T-helper 17 cell (primary cell): ENCODE data around the gene BRS3. TPM values are rescaled to one million over a fixed set of nuclear protein-coding genes. Genes with fewer than 3 reads are reported as not detected.
A peak's percentile ranks its signal among the peaks of the same experiment; 100 is the strongest.

Experiments used
- ATAC-seq: fragments of 150-1000 bp; cut with Tn5 transposase; 2 replicates; pipeline ENCODE4 v1.10.0; 2021; ENCODE audit warnings: mild to moderate bottlenecking, moderate library complexity
- DNase-seq, 3 donors: peaks; one replicate each; pipeline versions ENCODE4 v3.0.0 to v3.0.0-alpha.2; 2020 to 2021
- H3K9me3 ChIP-seq: one replicate; pipeline ENCODE4 v1.7.0; 2013; ENCODE audit warnings: low read length, mild to moderate bottlenecking; ENCODE audit not compliant: control insufficient read depth, poor library complexity, severe bottlenecking
- H3K27ac Mint-ChIP-seq: one replicate; pipeline ENCODE4 v1.8.0; 2022; ENCODE audit warnings: mild to moderate bottlenecking, moderate library complexity, mixed read lengths
- H3K27me3 Mint-ChIP-seq: one replicate; pipeline ENCODE4 v1.8.0; 2022; ENCODE audit warnings: mixed read lengths
- H3K36me3 Mint-ChIP-seq: one replicate; pipeline ENCODE4 v1.8.0; 2022; ENCODE audit warnings: low read depth, mixed read lengths
- H3K4me1 Mint-ChIP-seq: one replicate; pipeline ENCODE4 v1.8.0; 2022; ENCODE audit warnings: mild to moderate bottlenecking, mixed read lengths
- H3K4me3 Mint-ChIP-seq: one replicate; pipeline ENCODE4 v1.8.0; 2022; ENCODE audit warnings: mild to moderate bottlenecking, moderate library complexity, mixed read lengths
- total RNA-seq, 4 donors: library from RNA in 2 of 4; stranded (reverse) in 2 of 4; gene quantifications; one replicate each; pipeline ENCODE4 v1.2.3 and lab custom pipeline; 2022 to 2026

The BRS3 gene
- total RNA-seq, 2 donors from 2014 or later = not detected

DNA sequence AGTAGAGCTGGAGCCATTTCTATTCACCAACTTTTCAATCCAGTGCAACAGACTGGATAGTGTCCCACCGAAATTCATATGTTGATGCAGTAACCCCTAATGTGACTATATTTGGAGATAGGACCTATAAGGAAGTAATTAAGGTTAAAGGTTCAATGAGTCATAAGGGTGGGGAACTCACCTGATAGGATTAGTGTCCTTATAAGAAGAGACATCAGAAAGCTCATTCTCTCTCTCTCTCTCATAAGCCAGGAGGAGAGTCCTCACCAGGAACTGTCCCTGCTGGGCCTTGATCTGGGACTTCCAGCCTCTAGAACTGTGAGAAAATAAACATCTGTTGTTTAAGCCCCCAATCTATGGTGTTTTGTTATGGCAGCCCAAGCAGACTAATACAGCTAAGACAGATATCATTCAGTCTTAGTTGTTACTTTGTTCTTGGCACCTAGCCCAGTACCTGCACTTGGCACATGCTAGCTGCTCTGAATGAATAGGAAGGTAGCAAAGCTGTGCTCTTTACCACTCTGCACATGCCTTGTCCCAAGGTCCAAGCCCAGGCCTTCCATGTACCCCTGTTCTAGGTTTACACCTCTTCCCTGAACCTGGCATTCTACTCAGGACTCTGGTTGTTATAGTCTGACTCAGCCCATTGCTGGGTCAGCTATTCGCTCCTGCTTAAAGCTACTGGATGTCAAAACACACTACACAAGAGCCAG is 19.2 kb upstream of the BRS3 start:
- ATAC-seq = no peak
- H3K9me3 ChIP-seq = peaks cover 2% of the 10 kb centered on the region
- Mint-ChIP-seq H3K27ac (no peak overlapping the region), H3K36me3 (peaks cover 2% of the 10 kb centered on the region), H3K27me3 (no peaks in the 10 kb centered on the region), H3K4me3 (peak overlapping the region; percentile 7), H3K4me1 (no peaks in the 10 kb centered on the region)
- DNase-seq = no peak

DNA sequence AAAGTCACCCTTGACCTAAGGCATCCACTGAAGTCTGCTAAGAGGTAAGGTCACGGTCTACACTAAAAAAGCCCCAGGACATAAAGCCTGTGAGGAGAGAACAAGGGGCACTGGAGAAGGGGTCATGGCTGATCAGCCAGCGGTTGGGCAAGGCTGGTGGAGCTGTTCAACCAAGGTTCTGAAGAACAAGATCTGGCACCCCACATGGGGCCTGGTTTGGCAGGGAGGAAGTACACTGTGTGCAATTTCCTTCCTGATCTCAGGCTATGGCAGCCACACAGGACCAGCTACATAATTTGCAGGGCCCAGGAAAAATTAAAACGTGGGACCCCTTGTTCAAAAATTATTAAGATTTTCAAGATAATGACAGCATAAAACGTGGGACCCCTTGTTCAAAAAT is 14.1 kb upstream of the BRS3 start:
- DNase-seq = no peak
- H3K9me3 ChIP-seq = peaks cover 2% of the 10 kb centered on the region
- H3K27ac Mint-ChIP-seq = no peak overlapping the region
- no peaks in the 10 kb centered on the region for H3K27me3 Mint-ChIP-seq
- no peak for ATAC-seq
- H3K4me3 Mint-ChIP-seq = no peak overlapping the region
- no peaks in the 10 kb centered on the region for H3K36me3 Mint-ChIP-seq
- H3K4me1 Mint-ChIP-seq = no peaks in the 10 kb centered on the region

DNA sequence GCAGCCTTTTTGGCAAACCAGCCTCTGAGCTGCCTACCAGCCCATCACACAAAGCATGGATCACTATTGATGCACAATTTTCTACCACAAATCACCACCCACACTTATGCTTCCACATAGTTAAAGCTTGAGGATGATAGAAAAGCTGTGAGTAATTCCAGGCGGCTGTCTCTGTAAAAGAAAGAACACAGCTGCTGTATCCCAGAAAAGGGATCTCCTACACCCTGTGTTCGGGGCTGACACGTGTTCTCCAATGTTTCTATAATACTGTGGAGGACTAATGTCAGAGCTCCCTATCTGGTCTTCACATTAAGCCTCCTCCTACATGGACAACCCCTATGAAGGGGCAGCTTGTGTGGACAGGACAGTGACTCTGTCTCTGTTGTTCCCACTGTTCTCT is 12.5 kb upstream of the BRS3 start:
- H3K9me3 ChIP-seq = no peaks in the 10 kb centered on the region
- no peak overlapping the region for H3K27ac Mint-ChIP-seq
- ATAC-seq (no peak), DNase-seq (no peak)
- no peaks in the 10 kb centered on the region for H3K4me1 Mint-ChIP-seq
- no peaks in the 10 kb centered on the region for H3K27me3 Mint-ChIP-seq
- no peaks in the 10 kb centered on the region for H3K36me3 Mint-ChIP-seq
- no peak overlapping the region for H3K4me3 Mint-ChIP-seq

DNA sequence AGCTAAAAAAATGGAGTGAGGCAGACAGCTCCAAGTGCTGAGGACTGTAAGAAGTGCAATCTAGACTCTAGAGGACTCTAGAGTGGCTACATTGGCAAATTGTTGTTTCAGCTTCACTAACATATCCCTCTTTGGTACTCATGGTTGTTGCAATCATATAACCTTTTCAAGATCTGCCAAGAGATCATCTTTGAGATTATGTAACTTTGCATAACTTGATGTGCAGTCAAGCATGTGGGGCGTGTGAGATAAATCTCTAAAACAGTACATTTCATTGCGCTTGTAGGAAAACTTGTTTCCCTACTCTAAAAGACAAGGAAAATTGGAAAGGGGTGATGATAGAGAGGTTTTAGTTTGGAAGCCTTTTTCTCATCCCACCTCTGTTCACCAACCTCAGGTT is 11.2 kb upstream of the BRS3 start:
- H3K9me3 ChIP-seq = no peaks in the 10 kb centered on the region
- Mint-ChIP-seq H3K27me3 (no peaks in the 10 kb centered on the region), H3K4me3 (no peak overlapping the region), H3K4me1 (no peaks in the 10 kb centered on the region), H3K27ac (no peak overlapping the region), H3K36me3 (no peaks in the 10 kb centered on the region)
- ATAC-seq (no peak), DNase-seq (no peak)

DNA sequence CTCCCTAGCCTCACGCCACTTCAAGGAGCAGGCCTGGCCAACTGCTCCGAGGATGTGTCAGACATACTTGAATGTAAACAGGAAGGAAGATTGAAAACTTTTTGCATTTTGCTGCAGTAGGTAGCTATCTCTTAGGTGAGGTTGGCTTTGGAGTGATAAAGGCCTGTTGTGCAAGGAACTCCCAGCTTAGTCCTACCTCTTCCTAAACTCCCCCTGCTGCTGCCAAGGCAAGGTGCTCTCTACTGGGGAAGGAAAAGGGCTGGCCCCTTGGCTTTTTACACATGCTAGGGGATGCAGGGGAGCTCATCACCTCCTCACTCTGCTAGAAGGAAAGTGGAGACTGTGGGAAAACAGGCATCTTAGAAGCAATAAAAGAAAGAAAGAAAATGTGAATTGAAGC is 10.7 kb upstream of the BRS3 start:
- no peak for ATAC-seq
- Mint-ChIP-seq H3K4me1 (no peaks in the 10 kb centered on the region), H3K4me3 (no peak overlapping the region), H3K27me3 (no peaks in the 10 kb centered on the region), H3K27ac (no peak overlapping the region), H3K36me3 (no peaks in the 10 kb centered on the region)
- H3K9me3 ChIP-seq = no peaks in the 10 kb centered on the region
- DNase-seq = no peak

DNA sequence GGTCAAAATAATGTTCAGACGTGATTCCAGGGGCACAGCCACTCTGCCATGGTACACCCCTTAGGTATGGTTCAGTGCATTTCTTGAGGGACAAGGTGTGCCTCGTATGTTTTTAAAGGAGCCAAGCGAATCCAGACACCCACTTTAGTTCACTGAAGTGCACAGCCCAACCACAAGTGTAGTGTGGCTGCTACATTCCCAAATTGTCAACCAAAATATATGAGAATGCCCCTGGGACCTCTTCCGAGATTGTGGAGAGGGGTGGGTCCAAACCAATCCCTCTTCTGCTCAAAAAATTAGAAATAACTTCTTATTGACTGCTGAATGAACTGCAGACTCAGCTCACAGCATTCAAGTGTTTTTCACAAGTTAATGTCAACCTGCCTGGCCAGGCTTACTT is 7.4 kb upstream of the BRS3 start:
- DNase-seq (no peak), ATAC-seq (no peak)
- Mint-ChIP-seq H3K27ac (no peak overlapping the region), H3K27me3 (no peaks in the 10 kb centered on the region), H3K36me3 (no peaks in the 10 kb centered on the region), H3K4me3 (no peak overlapping the region), H3K4me1 (no peaks in the 10 kb centered on the region)
- no peaks in the 10 kb centered on the region for H3K9me3 ChIP-seq

DNA sequence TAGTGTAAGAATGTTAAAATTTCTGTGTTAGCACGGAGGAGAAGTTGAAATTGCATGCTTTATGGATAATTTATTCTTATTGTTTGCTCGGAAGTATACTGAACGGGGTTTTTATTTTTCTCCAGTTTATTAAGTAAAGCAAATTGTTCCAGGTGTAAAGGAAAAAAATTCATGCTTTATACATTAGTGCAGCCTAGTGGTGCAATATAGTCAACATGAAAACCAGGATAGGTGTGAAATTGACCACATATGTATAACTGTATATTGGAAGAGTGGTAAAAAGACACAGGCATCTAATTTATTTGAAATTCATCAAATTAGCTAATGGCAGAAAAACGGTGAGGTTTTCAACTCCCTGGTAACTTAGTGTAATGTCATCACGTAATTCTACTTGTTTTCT is 959 bp downstream of the BRS3 start:
- Mint-ChIP-seq H3K36me3 (no peaks in the 10 kb centered on the region), H3K27ac (no peak overlapping the region), H3K27me3 (peaks cover 31% of the 10 kb centered on the region), H3K4me1 (no peaks in the 10 kb centered on the region), H3K4me3 (no peak overlapping the region)
- ATAC-seq (no peak), DNase-seq (no peak)
- no peaks in the 10 kb centered on the region for H3K9me3 ChIP-seq

DNA sequence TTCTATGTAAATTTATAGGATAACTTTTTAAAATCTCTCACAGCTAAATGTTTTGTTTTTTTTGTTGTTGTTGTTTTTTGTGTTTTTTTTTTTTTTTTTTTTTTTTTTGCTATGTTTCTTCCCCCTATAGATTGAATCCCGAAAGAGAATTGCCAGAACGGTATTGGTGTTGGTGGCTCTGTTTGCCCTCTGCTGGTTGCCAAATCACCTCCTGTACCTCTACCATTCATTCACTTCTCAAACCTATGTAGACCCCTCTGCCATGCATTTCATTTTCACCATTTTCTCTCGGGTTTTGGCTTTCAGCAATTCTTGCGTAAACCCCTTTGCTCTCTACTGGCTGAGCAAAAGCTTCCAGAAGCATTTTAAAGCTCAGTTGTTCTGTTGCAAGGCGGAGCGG is 4.1 kb downstream of the BRS3 start:
- Mint-ChIP-seq H3K27ac (no peak overlapping the region), H3K4me1 (no peaks in the 10 kb centered on the region), H3K27me3 (peaks cover 26% of the 10 kb centered on the region), H3K4me3 (no peak overlapping the region), H3K36me3 (no peaks in the 10 kb centered on the region)
- no peak for ATAC-seq
- no peak for DNase-seq
- H3K9me3 ChIP-seq = no peaks in the 10 kb centered on the region

DNA sequence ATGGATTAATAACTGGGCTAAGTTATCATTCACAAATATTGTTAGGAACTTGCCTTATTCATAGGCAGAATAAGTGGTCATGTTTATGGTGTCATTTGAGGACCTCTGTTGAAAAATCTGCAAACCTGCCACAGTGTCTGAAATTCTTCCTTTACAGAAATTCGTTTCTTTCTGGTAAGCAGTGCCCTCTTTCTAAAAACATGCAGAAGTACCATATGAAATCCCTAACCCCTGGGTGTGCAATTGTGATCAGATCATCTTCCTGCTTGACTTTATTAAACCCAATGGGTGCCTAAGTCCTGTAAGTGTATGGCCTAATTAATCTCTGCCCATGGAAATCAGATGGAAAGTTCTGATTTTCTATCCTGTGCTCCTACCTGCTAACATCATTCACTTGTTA is 5.3 kb downstream of the BRS3 start:
- Mint-ChIP-seq H3K27me3 (peaks cover 22% of the 10 kb centered on the region), H3K36me3 (no peaks in the 10 kb centered on the region), H3K4me1 (no peaks in the 10 kb centered on the region), H3K4me3 (no peak overlapping the region), H3K27ac (no peak overlapping the region)
- H3K9me3 ChIP-seq = no peaks in the 10 kb centered on the region
- DNase-seq (no peak), ATAC-seq (no peak)

DNA sequence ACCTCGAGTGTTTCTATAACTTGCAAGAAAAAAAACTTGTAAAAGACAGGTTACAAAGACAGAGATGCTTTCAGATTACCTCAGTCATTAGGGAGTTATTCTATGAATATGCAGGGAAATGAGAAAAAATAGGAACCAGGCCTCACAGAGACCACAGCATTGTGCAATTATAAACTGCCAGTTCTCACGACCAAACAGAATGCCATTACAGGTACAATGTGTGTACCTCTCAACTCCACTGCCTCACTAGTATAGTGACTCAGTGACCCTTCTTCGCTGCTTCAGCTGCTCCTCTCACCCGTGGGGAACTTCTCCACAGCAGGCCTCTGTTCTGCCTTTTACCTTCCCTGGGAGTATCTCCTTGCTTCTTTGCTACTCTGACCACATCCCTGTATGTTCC is 7.3 kb downstream of the BRS3 start:
- DNase-seq = no peak
- ATAC-seq = no peak
- H3K9me3 ChIP-seq = no peaks in the 10 kb centered on the region
- Mint-ChIP-seq H3K27me3 (peaks cover 9% of the 10 kb centered on the region), H3K36me3 (no peaks in the 10 kb centered on the region), H3K4me3 (no peak overlapping the region), H3K27ac (no peak overlapping the region), H3K4me1 (peaks cover 9% of the 10 kb centered on the region)

DNA sequence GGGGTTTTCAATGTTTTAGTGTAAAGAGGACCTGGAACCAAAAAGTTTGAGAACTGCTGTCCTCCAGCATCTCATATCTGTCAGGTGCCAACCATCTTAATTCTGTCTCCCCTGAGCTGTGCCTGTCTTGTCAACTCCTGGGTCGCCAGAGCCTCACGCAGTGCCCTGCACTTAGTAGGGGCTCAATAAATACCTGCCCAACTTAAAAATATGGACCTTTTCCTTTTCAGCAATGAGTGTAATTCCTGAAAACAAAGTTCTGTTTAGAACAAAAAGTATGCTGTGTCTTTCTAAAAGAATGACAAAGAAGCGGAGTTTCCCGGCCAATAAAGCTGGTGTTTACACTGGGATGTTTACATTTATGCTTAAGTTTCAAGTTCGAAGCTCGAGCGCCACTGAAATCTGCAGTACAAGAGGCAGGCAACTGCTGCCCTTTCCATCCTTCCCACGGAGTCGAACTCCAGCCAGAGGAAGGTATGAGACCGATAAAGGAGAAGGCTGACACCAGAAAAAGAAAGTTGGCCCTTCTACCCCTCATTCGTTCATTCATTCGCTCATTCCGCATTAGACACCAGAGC is 8.5 kb downstream of the BRS3 start:
- Mint-ChIP-seq H3K4me3 (peak overlapping the region; percentile 90), H3K27me3 (no peaks in the 10 kb centered on the region), H3K4me1 (peaks cover 9% of the 10 kb centered on the region), H3K36me3 (no peaks in the 10 kb centered on the region), H3K27ac (peak overlapping the region; percentile 92)
- ATAC-seq (peak; percentile 3), DNase-seq (no peak)
- no peaks in the 10 kb centered on the region for H3K9me3 ChIP-seq

DNA sequence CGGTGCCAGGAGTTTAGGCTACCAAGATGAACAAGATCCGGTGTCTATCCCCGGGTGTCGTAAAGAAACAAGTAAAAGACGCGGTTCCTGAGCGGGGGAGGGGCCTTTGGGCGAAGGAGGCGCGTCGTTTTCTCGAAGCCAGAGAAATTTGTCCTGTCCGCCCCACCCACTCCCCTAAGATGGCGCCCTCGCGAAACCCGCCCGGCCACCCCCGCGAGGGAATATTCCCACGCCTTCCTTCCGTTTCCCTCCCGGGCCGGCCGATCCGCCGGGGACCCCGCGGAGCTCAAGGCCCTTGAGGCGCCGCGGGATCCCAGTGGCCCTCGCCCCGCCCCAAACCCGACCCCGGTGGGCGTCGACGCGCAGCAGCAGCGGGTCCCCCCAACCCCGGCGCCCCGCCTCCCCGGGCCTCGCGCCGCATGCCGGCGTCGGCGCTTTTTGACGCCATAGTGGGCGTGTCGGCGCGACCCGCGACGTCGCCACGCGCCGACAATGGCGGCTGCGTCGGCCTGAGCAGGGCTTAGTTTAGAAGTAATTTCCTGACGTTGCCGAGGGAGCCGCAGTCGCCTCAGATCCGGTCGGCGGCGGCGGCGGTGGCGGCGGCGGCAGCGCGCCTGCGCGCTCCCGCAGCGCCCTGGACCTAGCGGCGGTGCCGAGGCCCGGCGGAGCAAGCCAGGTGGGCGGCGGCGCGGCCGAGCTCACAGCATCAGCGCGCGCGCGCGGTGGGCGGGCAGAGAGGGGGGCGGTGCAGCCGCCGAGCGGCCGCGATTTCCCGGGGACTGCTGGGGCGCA is 9.2 kb downstream of the BRS3 start:
- no peaks in the 10 kb centered on the region for H3K36me3 Mint-ChIP-seq
- H3K9me3 ChIP-seq = no peaks in the 10 kb centered on the region
- H3K27me3 Mint-ChIP-seq = no peaks in the 10 kb centered on the region
- peaks cover 9% of the 10 kb centered on the region for H3K4me1 Mint-ChIP-seq
- H3K4me3 Mint-ChIP-seq = peak overlapping the region; percentile 90
- peak overlapping the region; percentile 92 for H3K27ac Mint-ChIP-seq
- ATAC-seq = peak; percentile 79
- DNase-seq = peak; percentile 68 to 79 (median 78)

DNA sequence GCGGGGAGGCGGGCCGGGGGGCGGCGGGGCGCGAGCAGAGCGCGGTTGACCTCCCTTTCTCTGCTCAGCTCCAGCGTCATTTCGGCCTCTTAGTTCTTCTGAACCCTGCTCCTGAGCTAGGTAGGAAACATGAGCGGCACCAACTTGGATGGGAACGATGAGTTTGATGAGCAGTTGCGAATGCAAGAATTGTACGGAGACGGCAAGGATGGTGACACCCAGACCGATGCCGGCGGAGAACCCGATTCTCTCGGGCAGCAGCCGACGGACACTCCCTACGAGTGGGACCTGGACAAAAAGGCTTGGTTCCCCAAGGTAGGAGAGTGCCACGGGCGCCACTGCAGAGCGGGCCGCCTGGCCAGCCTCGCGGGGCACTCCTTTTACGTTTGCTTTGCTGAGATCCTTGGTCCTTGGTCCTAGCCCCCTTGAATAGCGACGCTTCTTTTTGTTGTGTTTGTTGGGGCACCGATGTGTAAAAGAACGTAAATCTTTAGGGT is 9.9 kb downstream of the BRS3 start, which contains the start of gene HTATSF1:
Gene HTATSF1, plus strand, starts transcription at position 37 of the 497 bp plus-strand sequence. Its CDS starts 93 bp downstream, at position 130.
- ATAC-seq (no peak), DNase-seq (no peak)
- H3K36me3 Mint-ChIP-seq = no peaks in the 10 kb centered on the region
- H3K9me3 ChIP-seq = no peaks in the 10 kb centered on the region
- H3K27me3 Mint-ChIP-seq = no peaks in the 10 kb centered on the region
- H3K4me3 Mint-ChIP-seq = peak within 1 kb of the TSS; percentile 90
- H3K27ac Mint-ChIP-seq = peak within 1 kb of the TSS; percentile 92
- H3K4me1 Mint-ChIP-seq = peaks cover 9% of the 10 kb centered on the region
